Activated naive CD8-positive, alpha-beta T cell treated with anti-CD3 and anti-CD28 coated beads, Interleukin-2, amount 10 ng/mL, durations not matched to agents 7 days and 5 days (primary cell): Measurements from ENCODE around the gene DOLPP1. TPM values are rescaled to one million over a fixed set of nuclear protein-coding genes. Genes with fewer than 3 reads are reported as not detected.
A peak's percentile ranks its signal among the peaks of the same experiment; 100 is the strongest.
"Not testable (repeated sequence)": the region's sequence is repeated elsewhere in the genome, so short reads cannot be mapped to it uniquely, and the experiment has no call there.

Experiments used
- ATAC-seq: fragments of 150-1000 bp; cut with Tn5 transposase; one replicate; pipeline ENCODE4 v1.10.0; 2021; ENCODE audit warnings: low read depth, moderate library complexity
- POLR2A ChIA-PET: fragments of 350-600 bp; sonication (Branson Sonifier 250); formaldehyde crosslinking; loops from one replicate; lab custom pipeline; 2021; ENCODE audit warnings: antibody characterized with exemption; lab: Charles Lee
- DNase-seq: peaks from one replicate; pipeline ENCODE4 v3.0.0; 2021
- H3K27ac Mint-ChIP-seq: one replicate; pipeline ENCODE4 v1.8.0; 2022; ENCODE audit warnings: mild to moderate bottlenecking, mixed read lengths
- H3K27me3 Mint-ChIP-seq: one replicate; pipeline ENCODE4 v1.8.0; 2022; ENCODE audit warnings: mild to moderate bottlenecking, moderate library complexity, mixed read lengths
- H3K36me3 Mint-ChIP-seq: one replicate; pipeline ENCODE4 v1.8.0; 2021; ENCODE audit warnings: mild to moderate bottlenecking, mixed read lengths
- H3K4me1 Mint-ChIP-seq: one replicate; pipeline ENCODE4 v1.8.0; 2021; ENCODE audit warnings: mixed read lengths
- H3K4me3 Mint-ChIP-seq: one replicate; pipeline ENCODE4 v1.8.0; 2022; ENCODE audit warnings: mild to moderate bottlenecking, moderate library complexity, mixed read lengths
- H3K9me3 Mint-ChIP-seq: one replicate; pipeline ENCODE4 v1.8.0; 2021; ENCODE audit warnings: mixed read lengths
- total RNA-seq, 2 experiments: library from RNA; stranded (reverse); gene quantifications; one replicate each; pipeline ENCODE4 v1.2.3, GENCODE V29; 2021

The DOLPP1 gene
- total RNA-seq, 2 experiments from 2014 or later, result 17.4 to 21.6 TPM

DNA sequence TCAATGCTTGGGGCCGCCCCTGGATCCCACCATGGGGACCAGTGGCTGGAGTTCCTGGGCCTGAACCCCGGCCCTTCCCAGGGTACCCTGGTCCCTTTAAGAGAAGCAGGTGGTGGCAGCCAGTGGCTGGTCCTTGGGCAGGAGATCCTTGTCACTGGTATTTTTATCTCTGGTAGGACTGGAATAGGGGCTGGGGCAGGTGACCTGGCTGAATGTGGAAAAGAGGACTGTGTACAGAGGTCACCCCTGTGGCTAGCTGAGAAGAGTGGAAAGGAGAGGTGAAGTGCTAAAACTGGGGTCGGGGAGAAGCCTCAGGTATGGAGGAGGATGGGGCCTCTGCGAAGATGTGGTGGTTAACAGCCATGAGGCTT, 22.7 kb downstream of the DOLPP1 start:
- no peak overlapping the region for H3K27ac Mint-ChIP-seq
- no peaks in the 10 kb centered on the region for H3K27me3 Mint-ChIP-seq
- H3K36me3 Mint-ChIP-seq, result no peaks in the 10 kb centered on the region

DNA sequence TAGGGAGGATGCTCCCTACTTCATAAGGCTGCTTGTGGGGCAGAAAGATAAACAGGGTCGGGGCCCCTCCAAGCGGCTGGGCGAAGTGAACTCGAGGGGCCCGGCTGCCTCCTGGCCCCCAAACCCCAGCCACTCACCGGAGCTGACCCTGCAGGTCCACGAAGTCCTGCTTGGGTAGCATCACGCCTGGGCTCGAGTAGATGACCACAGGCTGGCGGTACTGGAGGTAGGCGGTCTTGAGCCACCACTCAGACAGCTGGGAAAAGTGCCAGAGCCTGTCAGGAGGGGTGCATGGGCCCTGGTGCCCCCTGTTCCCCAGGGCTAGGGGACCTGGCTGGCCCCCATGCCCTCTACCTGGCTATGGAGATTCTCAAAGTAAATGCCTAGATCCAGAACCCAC, 23.1 kb downstream of the DOLPP1 start:
- DNase-seq, result no peak
- POLR2A ChIA-PET, result interaction anchor here (1.5 kb wide), 1 partner anchor 23 kb away, joined by 5 read pairs; the partner anchor contains the start of gene DOLPP1
- Mint-ChIP-seq H3K27ac (no peak overlapping the region), H3K9me3 (no peaks in the 10 kb centered on the region), H3K4me3 (no peak overlapping the region), H3K36me3 (no peaks in the 10 kb centered on the region), H3K27me3 (no peaks in the 10 kb centered on the region), H3K4me1 (peaks cover 3% of the 10 kb centered on the region)
- ATAC-seq, result no peak

More for the DNA sequence above, 22.7 kb downstream of the DOLPP1 start:
- ATAC-seq (no peak), DNase-seq (no peak)
- Mint-ChIP-seq H3K4me3 (no peak overlapping the region), H3K9me3 (no peaks in the 10 kb centered on the region), H3K4me1 (peaks cover 2% of the 10 kb centered on the region)
- POLR2A ChIA-PET, result interaction anchor here (1.5 kb wide), 1 partner anchor 23 kb away, joined by 5 read pairs; the partner anchor contains the start of gene DOLPP1

DNA sequence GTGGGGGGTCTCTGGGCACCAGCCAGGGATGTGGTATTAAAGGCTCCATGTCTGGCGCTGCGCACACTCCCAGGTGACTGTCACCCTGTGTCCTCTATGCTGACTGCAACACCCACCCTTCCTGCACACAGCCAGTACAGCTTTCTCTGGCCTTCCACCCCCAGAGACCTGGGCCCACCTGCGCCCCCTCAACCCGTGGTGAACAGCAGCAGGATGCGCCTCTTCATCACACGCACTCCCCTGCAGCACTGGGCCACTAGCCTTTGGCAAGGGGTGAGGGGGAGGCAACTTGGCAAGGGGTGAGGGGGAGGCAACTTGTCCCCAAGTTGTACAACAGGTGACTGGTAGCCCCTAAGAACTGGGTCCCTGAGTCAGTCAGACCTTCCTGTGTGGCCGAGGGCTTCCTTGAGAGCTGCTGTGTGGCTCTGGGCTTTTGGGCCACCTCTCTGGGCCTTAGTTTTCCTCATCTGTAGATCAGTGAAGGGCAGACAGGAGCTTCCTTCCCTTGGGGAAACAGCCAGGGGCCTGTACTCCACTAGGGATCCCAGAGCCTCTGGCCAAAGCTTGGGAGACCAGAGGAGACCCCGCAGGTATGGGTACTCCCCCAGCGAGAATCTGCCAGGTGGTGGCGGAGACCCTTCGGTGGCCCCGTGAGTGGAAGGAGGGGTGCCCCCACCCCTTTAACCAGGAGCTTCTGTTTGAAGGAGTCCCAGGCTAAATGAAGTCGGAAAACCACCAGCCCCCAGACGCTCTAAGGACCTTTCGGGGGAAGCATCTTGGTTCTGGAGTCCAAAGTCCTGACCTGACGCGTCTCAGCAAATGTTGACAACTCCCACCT, 25.2 kb downstream of the DOLPP1 start:
- no peaks in the 10 kb centered on the region for H3K27me3 Mint-ChIP-seq
- H3K9me3 Mint-ChIP-seq, result no peaks in the 10 kb centered on the region
- DNase-seq (no peak), ATAC-seq (no peak)
- peaks cover 7% of the 10 kb centered on the region for H3K4me1 Mint-ChIP-seq
- H3K36me3 Mint-ChIP-seq, result no peaks in the 10 kb centered on the region
- no peak overlapping the region for H3K27ac Mint-ChIP-seq
- H3K4me3 Mint-ChIP-seq, result no peak overlapping the region
- POLR2A ChIA-PET, result no interaction called here

DNA sequence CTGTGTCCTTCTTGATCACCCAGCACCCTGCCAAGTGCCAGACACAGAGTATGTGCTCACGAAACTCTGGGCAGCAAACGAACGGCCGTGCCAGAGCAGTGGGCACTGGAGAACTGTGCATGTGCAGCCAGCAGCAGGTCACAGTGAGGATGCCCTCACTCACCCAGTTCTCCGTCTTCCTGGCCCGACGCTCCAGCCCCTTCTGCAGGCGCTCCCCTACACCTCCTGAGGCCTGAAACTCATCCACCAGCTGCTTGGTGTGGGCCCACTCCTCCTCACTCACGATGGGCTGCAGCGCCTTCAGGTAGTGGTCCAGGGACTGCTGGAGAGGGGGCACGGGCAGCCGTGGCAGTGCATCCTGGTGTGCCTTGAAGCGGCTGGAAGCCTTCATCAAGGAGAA, 26.7 kb downstream of the DOLPP1 start:
- POLR2A ChIA-PET, result no interaction called here
- ATAC-seq, result no peak
- Mint-ChIP-seq H3K4me1 (peaks cover 14% of the 10 kb centered on the region), H3K27me3 (no peaks in the 10 kb centered on the region), H3K27ac (no peak overlapping the region), H3K9me3 (no peaks in the 10 kb centered on the region), H3K36me3 (no peaks in the 10 kb centered on the region), H3K4me3 (no peak overlapping the region)
- no peak for DNase-seq

DNA sequence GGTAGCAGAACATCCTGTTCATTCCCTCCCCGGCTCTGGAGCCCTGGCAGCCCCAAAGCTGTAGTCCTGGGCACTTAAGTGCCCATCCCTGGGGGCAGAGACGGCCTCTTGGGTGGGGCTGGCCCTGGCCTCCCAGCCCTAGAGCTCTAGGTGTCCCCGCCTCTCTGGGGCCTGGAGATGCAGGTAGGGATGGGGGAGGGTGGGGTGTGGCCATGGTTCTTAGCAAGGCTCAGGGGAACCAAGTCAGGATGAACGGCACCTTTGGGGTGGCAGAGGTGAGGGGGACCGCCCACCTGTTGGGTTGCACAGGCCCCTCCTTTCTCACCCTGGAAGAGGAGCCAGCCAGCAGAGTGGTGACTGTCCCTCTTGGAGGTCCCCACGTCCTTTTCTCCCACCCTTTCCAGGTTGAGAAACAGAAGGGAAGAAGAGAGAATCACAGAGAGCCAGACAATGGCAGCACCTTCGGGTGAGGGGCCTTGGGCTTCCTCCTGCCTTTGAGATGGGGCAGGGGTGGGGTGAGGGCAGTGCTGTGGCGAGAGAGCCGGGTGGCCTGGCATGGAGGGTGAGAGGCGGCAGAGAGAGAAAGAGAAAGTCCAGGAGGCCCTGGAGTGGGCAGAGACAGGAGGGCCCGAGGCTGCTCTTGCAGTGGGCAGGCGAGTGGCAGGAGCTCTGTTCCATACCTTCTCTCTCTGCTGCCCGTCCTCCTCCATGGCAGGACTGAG, 27.3 kb downstream of the DOLPP1 start:
- POLR2A ChIA-PET, result no interaction called here

DNA sequence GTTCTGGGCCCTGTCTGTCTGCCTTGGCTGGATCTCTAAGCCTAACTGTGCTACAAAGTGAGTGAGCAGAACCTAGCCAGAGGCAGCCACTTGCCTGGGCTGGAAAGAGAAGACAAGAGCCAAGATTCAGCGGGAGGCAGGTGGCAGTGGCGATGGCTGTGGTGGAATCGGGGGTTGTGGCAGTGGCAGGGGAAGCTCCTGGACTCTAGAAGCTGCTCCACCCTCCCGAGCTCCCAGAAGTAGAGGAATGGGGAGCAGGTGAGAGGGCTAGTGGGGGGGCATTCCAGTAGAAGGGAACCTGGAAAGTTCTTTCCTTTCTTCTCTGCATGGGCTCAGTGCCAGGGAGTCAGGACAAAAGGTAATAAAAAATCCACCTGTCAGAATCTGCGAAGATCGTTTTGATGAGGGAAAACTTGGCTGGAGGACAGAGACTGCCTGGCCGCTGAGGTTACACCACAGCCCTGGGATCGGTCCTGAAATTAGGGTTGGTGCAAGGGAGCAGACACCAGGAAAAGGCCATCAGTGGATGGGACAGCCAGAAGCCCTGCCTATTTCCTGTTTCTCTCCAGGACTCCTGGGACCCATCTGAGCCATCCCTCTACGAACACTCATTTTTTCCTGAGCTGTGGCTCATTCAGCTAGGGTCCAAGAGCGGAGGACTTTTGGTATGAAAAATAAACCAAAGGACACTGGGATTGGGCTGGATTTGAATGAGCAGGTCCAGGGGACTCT, 28.1 kb downstream of the DOLPP1 start:
- DNase-seq (no peak), ATAC-seq (no peak)
- Mint-ChIP-seq H3K27me3 (no peaks in the 10 kb centered on the region), H3K4me1 (peaks cover 19% of the 10 kb centered on the region), H3K36me3 (no peaks in the 10 kb centered on the region), H3K9me3 (no peaks in the 10 kb centered on the region), H3K27ac (peak overlapping the region; percentile 42), H3K4me3 (peak overlapping the region; percentile 96)
- POLR2A ChIA-PET, result no interaction called here

More for the DNA sequence above, 27.3 kb downstream of the DOLPP1 start:
- H3K36me3 Mint-ChIP-seq, result no peaks in the 10 kb centered on the region
- H3K27ac Mint-ChIP-seq, result peak overlapping the region; percentile 42
- no peaks in the 10 kb centered on the region for H3K27me3 Mint-ChIP-seq
- H3K4me1 Mint-ChIP-seq, result peaks cover 16% of the 10 kb centered on the region
- H3K9me3 Mint-ChIP-seq, result no peaks in the 10 kb centered on the region
- DNase-seq (no peak), ATAC-seq (no peak)
- peak overlapping the region; percentile 25 for H3K4me3 Mint-ChIP-seq

DNA sequence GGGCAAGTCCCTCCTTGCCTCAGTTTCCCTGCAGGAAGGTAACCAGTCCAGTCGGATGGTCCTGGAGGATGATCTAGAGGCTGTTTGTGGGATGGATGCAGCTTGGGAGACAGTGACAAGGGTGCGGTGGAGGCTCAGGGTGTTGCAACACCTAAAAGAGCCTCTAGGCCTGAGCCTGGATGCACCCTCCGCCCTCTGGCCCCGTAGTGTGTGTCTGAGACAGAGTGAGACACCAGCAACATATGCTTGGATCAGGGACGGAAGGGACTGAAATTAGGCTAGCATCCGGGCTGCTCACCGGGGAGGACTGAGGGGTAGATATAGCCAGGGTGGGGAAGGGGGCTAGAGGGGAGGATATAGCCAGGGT, 28.6 kb downstream of the DOLPP1 start:
- POLR2A ChIA-PET, result no interaction called here
- Mint-ChIP-seq H3K27me3 (no peaks in the 10 kb centered on the region), H3K4me3 (peak overlapping the region; percentile 96), H3K27ac (peak overlapping the region; percentile 76), H3K36me3 (no peaks in the 10 kb centered on the region), H3K4me1 (peaks cover 21% of the 10 kb centered on the region), H3K9me3 (no peaks in the 10 kb centered on the region)
- no peak for DNase-seq
- no peak for ATAC-seq

DNA sequence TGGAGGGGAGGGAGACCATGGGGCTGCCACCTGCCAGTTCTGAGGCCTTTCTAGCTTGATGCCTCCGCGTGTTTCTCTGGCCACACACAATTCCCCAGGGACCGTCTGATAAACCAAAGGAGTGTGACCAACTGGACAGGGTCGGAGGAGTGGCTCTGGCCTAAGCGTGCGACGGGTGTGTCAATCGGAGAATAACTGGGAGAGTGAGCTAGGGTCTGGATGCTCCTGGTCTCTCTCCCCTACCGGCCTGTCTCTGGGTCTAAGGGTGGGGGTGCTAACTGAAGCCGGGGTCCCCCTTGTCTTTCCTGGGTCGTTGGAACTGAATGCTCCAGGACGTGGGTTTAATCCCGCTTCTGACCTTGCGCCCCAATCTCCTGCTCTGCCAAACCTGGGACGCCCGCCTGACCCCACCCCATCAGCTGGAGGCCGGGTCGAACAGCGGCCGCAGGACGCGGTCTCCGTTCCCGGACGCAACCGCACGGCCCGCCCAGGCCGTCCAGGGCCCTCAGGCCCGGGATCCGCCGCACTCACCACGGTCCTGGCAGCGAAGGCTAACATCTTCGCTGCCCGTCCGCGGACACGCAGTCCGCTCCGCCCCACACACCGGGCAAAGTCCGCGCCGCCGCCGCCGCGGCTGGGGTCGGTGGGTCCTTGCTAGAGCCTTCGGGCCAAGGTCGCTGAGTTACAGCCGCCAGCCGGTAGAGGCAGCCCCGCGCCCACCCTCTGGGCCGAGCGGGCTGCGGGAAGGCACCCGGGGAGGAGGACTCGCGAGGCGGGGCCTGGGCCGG, 29.2 kb downstream of the DOLPP1 start:
- H3K36me3 Mint-ChIP-seq, result no peaks in the 10 kb centered on the region
- no peaks in the 10 kb centered on the region for H3K27me3 Mint-ChIP-seq
- ATAC-seq (no peak), DNase-seq (no peak)
- H3K27ac Mint-ChIP-seq, result no peak overlapping the region
- peak overlapping the region; percentile 96 for H3K4me3 Mint-ChIP-seq
- no peaks in the 10 kb centered on the region for H3K9me3 Mint-ChIP-seq
- H3K4me1 Mint-ChIP-seq, result peaks cover 27% of the 10 kb centered on the region
- POLR2A ChIA-PET, result interaction anchor here (0.6 to 2.4 kb wide), 5 partner anchors 12 to 1690 kb away, joined by 3 to 13 read pairs (median 5); partner anchors contain the start of genes DOLPP1 and NTMT1

DNA sequence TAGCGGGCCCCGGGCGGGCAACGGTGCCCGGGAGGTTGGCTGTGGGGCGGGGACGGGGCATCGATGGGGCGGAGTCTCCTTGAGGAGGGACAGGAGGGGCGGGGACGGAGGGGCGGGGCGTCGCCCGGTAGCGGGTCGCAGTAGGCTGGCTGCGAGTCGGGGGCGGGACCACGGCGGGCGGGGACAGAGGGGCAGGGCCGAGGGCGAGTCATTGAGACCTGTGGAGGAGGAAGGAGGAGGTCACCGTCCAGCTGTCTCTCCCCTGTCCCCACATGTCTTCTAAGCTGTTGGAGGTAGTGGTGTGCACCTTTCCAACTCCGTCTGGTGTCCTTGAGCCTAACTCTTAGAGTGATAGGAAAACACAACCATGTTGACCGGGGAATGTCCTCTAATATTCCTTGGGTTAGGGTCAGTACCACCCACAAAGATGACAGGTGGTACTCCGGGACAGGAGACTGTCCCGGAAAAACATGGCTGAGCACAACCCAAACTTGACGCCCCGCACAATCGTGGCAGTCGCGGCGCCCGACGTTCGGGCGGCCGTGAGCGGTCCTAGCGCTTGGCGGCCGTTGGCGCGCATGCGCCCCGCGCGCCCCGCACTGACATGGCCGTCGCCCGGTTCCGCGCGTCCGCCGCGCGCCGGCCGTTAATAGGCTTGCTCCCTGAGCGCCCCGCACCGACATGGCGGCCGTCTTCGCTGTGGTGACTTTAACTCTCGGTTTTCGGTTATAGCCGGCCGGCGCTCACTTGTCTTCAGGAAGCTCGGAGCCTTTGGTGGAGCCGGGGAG, 30.0 kb downstream of the DOLPP1 start, which contains the start of the genes CRAT and PTPA:
CRAT (minus strand) TSS at position 54 of the 788 bp plus-strand sequence. CDS start 284 bp downstream, outside the sequence.
PTPA (plus strand) TSS at position 676 of the 788 bp plus-strand sequence. CDS start 186 bp downstream, outside the sequence.
- ATAC-seq (peak; percentile 90), DNase-seq (peak; percentile 95)
- POLR2A ChIA-PET, result interaction anchor here (0.6 to 2.4 kb wide), 10 partner anchors 11 to 1690 kb away, joined by 3 to 13 read pairs (median 4); partner anchors contain the start of genes DOLPP1, MIGA2 and NTMT1
- Mint-ChIP-seq H3K27me3 (no peaks in the 10 kb centered on the region), H3K4me3 (peak within 1 kb of the TSS; percentile 96), H3K27ac (peak within 1 kb of the TSS; percentile 96), H3K9me3 (no peaks in the 10 kb centered on the region), H3K36me3 (no peaks in the 10 kb centered on the region), H3K4me1 (peaks cover 29% of the 10 kb centered on the region)

DNA sequence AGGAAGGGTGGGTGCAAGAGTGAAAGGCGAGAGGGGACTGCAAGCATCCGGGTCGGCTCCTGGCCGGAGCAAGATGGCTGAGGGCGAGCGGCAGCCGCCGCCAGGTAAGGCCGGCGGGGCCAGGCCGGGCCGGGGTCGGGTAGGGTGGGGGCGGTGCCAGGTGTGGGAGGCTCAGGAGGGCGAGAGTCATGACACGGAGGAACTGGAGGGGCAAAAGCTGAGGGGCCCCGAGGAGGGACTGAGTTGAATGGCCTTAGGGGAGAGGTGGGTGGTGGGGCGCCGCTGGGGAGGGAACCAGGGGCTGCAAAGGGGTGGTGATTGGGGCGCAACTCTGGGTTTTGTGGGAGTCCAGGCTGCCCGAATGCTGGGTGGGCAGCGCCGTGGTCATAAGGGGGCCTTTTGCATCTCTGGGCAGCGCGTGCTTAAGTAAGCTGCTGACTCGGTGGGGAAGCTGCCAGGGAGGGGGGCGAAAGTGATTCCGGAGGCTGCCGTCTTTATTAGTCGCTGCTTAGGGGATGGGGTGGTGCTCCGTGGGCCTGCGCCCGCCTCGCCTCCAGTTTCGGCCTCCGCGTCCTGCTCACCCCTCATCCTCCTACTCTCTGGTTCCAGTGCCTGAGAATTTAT, 30.7 kb downstream of the DOLPP1 start:
- Mint-ChIP-seq H3K9me3 (no peaks in the 10 kb centered on the region), H3K36me3 (no peaks in the 10 kb centered on the region), H3K27me3 (no peaks in the 10 kb centered on the region), H3K4me3 (peak overlapping the region; percentile 96), H3K4me1 (peaks cover 29% of the 10 kb centered on the region), H3K27ac (peak overlapping the region; percentile 96)
- POLR2A ChIA-PET, result interaction anchor here (0.5 to 2.4 kb wide), 10 partner anchors 11 to 560 kb away, joined by 3 to 13 read pairs (median 4); partner anchors contain the start of genes DOLPP1, MIGA2, NTMT1 and SPTAN1
- DNase-seq (no peak), ATAC-seq (peak; percentile 16)

DNA sequence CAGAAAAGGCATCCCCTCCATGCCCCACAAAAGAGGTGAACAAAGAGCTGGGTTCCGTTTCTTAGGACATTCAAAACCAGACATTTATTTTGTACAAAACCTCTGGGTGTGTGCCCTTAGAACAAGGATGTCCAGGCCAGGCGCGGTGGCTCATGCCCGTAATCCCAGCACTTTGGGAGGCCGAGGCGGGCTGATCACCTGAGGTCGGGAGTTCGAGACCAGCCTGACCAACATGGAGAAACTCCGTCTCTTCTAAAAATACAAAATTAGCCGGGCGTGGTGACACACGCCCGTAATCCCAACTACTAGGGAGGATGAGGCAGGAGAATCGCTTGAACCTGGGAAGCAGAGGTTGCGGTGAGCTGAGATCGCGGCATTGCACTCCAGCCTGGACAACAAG, 31.6 kb downstream of the DOLPP1 start:
- ATAC-seq, H3K36me3 Mint-ChIP-seq, DNase-seq, H3K27me3 Mint-ChIP-seq, H3K9me3 Mint-ChIP-seq: not testable (repeated sequence)
- H3K27ac Mint-ChIP-seq, result peak overlapping the region; percentile 96
- POLR2A ChIA-PET, result interaction anchor here (1.0 to 2.4 kb wide), 4 partner anchors 19 to 561 kb away, joined by 3 to 13 read pairs (median 4); partner anchors contain the start of genes MIGA2, NTMT1 and SPTAN1
- H3K4me1 Mint-ChIP-seq, result peaks cover 29% of the 10 kb centered on the region
- peak overlapping the region; percentile 96 for H3K4me3 Mint-ChIP-seq
